Measurements from ENCODE around the gene CCDC85C. TPM values are rescaled to one million over a fixed set of nuclear protein-coding genes. Genes with fewer than 3 reads are reported as not detected.

Gene CCDC85C
- total and polyA plus RNA-seq, 4 donors, result 4.0 to 23.9 (median 9.6) TPM

DNA sequence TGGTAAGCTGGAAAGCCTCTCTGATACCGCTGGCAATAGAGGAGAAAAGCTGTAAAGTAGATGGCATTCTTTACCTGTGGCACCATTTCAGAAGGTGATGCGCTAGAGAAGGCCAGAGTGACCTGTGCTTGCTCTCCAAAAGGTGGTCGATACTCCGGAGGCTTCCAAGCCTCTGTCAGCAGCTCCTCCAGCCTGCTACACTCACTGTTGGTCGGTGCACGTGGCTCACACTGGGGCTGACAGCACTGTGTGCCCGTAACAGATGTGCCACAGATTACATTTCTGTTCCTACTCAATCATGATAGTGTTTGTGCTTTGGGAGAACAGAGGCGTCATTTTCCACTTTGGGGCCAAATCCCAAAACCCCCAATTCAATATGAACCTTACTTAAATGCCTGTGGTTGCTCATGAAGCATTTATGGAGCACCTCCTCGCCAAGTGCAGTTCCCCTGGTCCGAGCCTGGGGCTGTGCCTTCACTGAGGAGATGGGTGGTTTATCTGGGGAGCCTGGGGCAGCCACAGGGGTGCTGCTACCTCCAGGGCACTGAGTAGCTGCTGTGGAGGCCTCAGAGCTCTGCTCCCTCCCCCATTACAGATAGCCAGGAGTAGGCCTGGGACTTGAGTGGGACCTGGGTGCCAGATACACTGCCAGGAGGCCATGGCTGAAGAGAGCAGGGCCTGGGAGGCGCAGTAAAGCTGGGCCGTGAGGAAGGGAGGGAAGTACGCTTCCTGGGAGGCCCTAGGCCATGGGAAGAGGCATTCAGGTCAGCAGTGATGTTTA is 96.0 kb downstream of the CCDC85C start:
- no peaks in the 10 kb centered on the region for H3K9me3 ChIP-seq (ENCODE audit: control insufficient read depth in 4 of 4, low read length in 3 of 4)
- no peak for DNase-seq (ENCODE audit: low spot score)
- peaks cover 6 to 75% (median 36%) of the 10 kb centered on the region in 4 donors for H3K36me3 ChIP-seq (ENCODE audit: control insufficient read depth in 4 of 4, insufficient read depth in 3 of 4, low read depth in 1 of 4, low read length in 3 of 4)
- no peaks in the 10 kb centered on the region for H3K27me3 ChIP-seq (ENCODE audit: control insufficient read depth in 4 of 4, insufficient read depth in 4 of 4, low read length in 3 of 4)
- no peak for TF ChIP-seq YY1 (IDR thresholded peaks at IDR 0.05)
- no peak for TF ChIP-seq JUND (IDR thresholded peaks at IDR 0.05)
- TF ChIP-seq, protein P1, sequence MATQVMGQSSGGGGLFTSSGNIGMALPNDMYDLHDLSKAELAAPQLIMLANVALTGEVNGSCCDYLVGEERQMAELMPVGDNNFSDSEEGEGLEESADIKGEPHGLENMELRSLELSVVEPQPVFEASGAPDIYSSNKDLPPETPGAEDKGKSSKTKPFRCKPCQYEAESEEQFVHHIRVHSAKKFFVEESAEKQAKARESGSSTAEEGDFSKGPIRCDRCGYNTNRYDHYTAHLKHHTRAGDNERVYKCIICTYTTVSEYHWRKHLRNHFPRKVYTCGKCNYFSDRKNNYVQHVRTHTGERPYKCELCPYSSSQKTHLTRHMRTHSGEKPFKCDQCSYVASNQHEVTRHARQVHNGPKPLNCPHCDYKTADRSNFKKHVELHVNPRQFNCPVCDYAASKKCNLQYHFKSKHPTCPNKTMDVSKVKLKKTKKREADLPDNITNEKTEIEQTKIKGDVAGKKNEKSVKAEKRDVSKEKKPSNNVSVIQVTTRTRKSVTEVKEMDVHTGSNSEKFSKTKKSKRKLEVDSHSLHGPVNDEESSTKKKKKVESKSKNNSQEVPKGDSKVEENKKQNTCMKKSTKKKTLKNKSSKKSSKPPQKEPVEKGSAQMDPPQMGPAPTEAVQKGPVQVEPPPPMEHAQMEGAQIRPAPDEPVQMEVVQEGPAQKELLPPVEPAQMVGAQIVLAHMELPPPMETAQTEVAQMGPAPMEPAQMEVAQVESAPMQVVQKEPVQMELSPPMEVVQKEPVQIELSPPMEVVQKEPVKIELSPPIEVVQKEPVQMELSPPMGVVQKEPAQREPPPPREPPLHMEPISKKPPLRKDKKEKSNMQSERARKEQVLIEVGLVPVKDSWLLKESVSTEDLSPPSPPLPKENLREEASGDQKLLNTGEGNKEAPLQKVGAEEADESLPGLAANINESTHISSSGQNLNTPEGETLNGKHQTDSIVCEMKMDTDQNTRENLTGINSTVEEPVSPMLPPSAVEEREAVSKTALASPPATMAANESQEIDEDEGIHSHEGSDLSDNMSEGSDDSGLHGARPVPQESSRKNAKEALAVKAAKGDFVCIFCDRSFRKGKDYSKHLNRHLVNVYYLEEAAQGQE (IDR thresholded peaks at IDR 0.05), result no peak
- no peak for TF ChIP-seq NR2F2 (IDR thresholded peaks at IDR 0.05)
- TF ChIP-seq HNF4G (IDR thresholded peaks at IDR 0.05), result no peak
- TF ChIP-seq FOXA2 (IDR thresholded peaks at IDR 0.05), result no peak
- no peak for TF ChIP-seq HNF4A (conservative IDR thresholded peaks at IDR 0.05)
- TF ChIP-seq TAF1 (conservative IDR thresholded peaks at IDR 0.05), result no peak
- TF ChIP-seq, protein P2, sequence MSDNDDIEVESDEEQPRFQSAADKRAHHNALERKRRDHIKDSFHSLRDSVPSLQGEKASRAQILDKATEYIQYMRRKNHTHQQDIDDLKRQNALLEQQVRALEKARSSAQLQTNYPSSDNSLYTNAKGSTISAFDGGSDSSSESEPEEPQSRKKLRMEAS (IDR thresholded peaks at IDR 0.05), result no peak
- TF ChIP-seq GABPA (IDR thresholded peaks at IDR 0.05 in 1 of 2, conservative IDR thresholded peaks at IDR 0.05 in 1 of 2), result no peak
- TF ChIP-seq RXRA (IDR thresholded peaks at IDR 0.05), result no peak
- no peak for TF ChIP-seq EGR1 (IDR thresholded peaks at IDR 0.05; ENCODE audit: low read depth in 2 of 2)
- TF ChIP-seq SP1 (IDR thresholded peaks at IDR 0.05), result no peak
- TF ChIP-seq, protein P3, sequence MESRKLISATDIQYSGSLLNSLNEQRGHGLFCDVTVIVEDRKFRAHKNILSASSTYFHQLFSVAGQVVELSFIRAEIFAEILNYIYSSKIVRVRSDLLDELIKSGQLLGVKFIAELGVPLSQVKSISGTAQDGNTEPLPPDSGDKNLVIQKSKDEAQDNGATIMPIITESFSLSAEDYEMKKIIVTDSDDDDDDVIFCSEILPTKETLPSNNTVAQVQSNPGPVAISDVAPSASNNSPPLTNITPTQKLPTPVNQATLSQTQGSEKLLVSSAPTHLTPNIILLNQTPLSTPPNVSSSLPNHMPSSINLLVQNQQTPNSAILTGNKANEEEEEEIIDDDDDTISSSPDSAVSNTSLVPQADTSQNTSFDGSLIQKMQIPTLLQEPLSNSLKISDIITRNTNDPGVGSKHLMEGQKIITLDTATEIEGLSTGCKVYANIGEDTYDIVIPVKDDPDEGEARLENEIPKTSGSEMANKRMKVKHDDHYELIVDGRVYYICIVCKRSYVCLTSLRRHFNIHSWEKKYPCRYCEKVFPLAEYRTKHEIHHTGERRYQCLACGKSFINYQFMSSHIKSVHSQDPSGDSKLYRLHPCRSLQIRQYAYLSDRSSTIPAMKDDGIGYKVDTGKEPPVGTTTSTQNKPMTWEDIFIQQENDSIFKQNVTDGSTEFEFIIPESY (IDR thresholded peaks at IDR 0.05), result no peak
- TF ChIP-seq FOXA1 (IDR thresholded peaks at IDR 0.05), result no peak
- TF ChIP-seq RAD21 (IDR thresholded peaks at IDR 0.05), result no peak
- H3K4me3 ChIP-seq (ENCODE audit: low read depth in 1 of 3, low read length in 3 of 3), result no peak overlapping the region
- no peak overlapping the region for H3K9ac ChIP-seq (ENCODE audit: low read depth in 1 of 2, low read length in 2 of 2)
- WGBS, result 92% methylated on average over 13 of the region's 13 CpGs
- peaks cover 0 to 19% (median 10%) of the 10 kb centered on the region in 4 donors for H3K4me1 ChIP-seq (ENCODE audit: control insufficient read depth in 4 of 4, insufficient read depth in 4 of 4, low read length in 3 of 4)
- peak overlapping the region; percentile 64 to 78 for H3K27ac ChIP-seq (ENCODE audit: low read depth in 1 of 2, low read length in 2 of 2)

DNA sequence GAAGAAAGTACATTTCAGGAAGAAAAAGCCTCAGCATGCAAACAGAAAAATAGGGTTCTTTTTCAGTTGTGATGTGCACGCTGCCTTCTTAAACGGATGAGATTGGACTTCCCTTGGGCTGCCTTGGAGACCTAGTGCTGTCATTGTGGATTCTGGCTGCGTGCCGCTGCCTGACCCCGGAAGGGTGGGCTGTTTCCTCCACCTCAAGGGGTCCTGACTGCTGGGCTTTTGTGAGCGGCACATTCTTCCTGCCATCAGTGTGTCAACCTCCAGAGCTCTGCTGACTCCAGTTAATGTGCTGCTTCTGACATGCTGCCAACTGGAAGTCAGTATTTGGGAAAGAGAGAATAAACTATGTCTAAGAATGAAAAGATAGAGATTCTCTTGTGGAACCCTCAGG is 97.7 kb downstream of the CCDC85C start:
- WGBS, result 84% methylated on average over 6 of the region's 6 CpGs
- Histone ChIP-seq H3K36me3 (ENCODE audit: control insufficient read depth in 4 of 4, insufficient read depth in 3 of 4, low read depth in 1 of 4, low read length in 3 of 4) (peaks cover 8 to 73% (median 48%) of the 10 kb centered on the region in 4 donors), H3K9me3 (ENCODE audit: control insufficient read depth in 4 of 4, low read length in 3 of 4) (no peaks in the 10 kb centered on the region), H3K27ac (ENCODE audit: low read depth in 1 of 2, low read length in 2 of 2) (no peak overlapping the region), H3K27me3 (ENCODE audit: control insufficient read depth in 4 of 4, insufficient read depth in 4 of 4, low read length in 3 of 4) (no peaks in the 10 kb centered on the region), H3K4me1 (ENCODE audit: control insufficient read depth in 4 of 4, insufficient read depth in 4 of 4, low read length in 3 of 4) (peaks cover 0 to 19% (median 10%) of the 10 kb centered on the region in 4 donors), H3K9ac (ENCODE audit: low read depth in 1 of 2, low read length in 2 of 2) (no peak overlapping the region), H3K4me3 (ENCODE audit: low read depth in 1 of 3, low read length in 3 of 3) (no peak overlapping the region)
- DNase-seq (ENCODE audit: low spot score), result no peak
- TF ChIP-seq JUND (IDR thresholded peaks at IDR 0.05) (no peak), EGR1 (IDR thresholded peaks at IDR 0.05; ENCODE audit: low read depth in 2 of 2) (no peak), FOXA1 (IDR thresholded peaks at IDR 0.05) (no peak), SP1 (IDR thresholded peaks at IDR 0.05) (no peak), TAF1 (conservative IDR thresholded peaks at IDR 0.05) (no peak), NR2F2 (IDR thresholded peaks at IDR 0.05) (peak; percentile 43)
- TF ChIP-seq, protein P4, sequence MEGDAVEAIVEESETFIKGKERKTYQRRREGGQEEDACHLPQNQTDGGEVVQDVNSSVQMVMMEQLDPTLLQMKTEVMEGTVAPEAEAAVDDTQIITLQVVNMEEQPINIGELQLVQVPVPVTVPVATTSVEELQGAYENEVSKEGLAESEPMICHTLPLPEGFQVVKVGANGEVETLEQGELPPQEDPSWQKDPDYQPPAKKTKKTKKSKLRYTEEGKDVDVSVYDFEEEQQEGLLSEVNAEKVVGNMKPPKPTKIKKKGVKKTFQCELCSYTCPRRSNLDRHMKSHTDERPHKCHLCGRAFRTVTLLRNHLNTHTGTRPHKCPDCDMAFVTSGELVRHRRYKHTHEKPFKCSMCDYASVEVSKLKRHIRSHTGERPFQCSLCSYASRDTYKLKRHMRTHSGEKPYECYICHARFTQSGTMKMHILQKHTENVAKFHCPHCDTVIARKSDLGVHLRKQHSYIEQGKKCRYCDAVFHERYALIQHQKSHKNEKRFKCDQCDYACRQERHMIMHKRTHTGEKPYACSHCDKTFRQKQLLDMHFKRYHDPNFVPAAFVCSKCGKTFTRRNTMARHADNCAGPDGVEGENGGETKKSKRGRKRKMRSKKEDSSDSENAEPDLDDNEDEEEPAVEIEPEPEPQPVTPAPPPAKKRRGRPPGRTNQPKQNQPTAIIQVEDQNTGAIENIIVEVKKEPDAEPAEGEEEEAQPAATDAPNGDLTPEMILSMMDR (IDR thresholded peaks at IDR 0.05; ENCODE audit: low read depth, low read length, missing input control), result no peak
- TF ChIP-seq, protein P5, sequence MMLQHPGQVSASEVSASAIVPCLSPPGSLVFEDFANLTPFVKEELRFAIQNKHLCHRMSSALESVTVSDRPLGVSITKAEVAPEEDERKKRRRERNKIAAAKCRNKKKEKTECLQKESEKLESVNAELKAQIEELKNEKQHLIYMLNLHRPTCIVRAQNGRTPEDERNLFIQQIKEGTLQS (IDR thresholded peaks at IDR 0.05), result no peak
- TF ChIP-seq, protein P2 (IDR thresholded peaks at IDR 0.05), result no peak

Measured in liver (tissue), 9 donors.